SK-N-SH (cell line): ENCODE measurements around the gene CYS1. TPM values are rescaled to one million over a fixed set of nuclear protein-coding genes. Genes with fewer than 3 reads are reported as not detected.

Experiments
- CTCF ChIA-PET: fragments of 300-600, 350-600 bp; formaldehyde crosslinking; extraction: SDS; loops from one replicate; lab custom pipeline; 2021; lab: Yijun Ruan, JAX
- POLR2A ChIA-PET: fragments of 350-600 bp; sonication (Branson Sonifier 250); formaldehyde crosslinking; extraction: SDS; loops from one replicate; lab custom pipeline; 2020; ENCODE audit warnings: antibody characterized with exemption, inconsistent platforms; lab: Yijun Ruan, JAX
- DNase-seq: peaks from one replicate; pipeline ENCODE4 v3.0.0; 2012
- H2AFZ ChIP-seq: fragments of 200-600 bp; sonication (generic); 2 replicates; pipeline ENCODE4 v1.8.1; 2016; ENCODE audit warnings: antibody characterized with exemption, mild to moderate bottlenecking, low read depth
- H3F3A ChIP-seq: fragments of 200-600 bp; sonication (generic); replicated peaks from 2 replicates; pipeline ENCODE3; 2016; ENCODE audit warnings: antibody characterized with exemption, mild to moderate bottlenecking; ENCODE audit not compliant: insufficient read depth
- H3K27ac ChIP-seq, 2 experiments: fragments of 200-500 bp in 1 of 2; fragments of 200-600 bp in 1 of 2; sonication (Bioruptor generic) in 1 of 2; sonication (generic), shearing (Covaris generic) in 1 of 2; 2 replicates each; pipeline versions ENCODE4 v1.5.1 to v1.6.1; 2014 to 2016; ENCODE audit warnings: low read depth in 2 of 2, inconsistent platforms in 1 of 2, low read length in 1 of 2, mild to moderate bottlenecking in 1 of 2, mixed read lengths in 1 of 2
- H3K27me3 ChIP-seq: fragments of 200-600 bp; sonication (generic), shearing (Covaris generic); 2 replicates; pipeline ENCODE4 v1.6.1; 2016; ENCODE audit warnings: mixed run types; ENCODE audit not compliant: insufficient read depth
- H3K36me3 ChIP-seq, 2 experiments: fragments of 200-500 bp in 1 of 2; fragments of 200-600 bp in 1 of 2; sonication (Bioruptor generic) in 1 of 2; sonication (generic) in 1 of 2; replicated peaks in 1 of 2; 2 replicates each; pipeline versions ENCODE3 to v1.5.1; 2014 to 2016; ENCODE audit warnings: low read length in 1 of 2, mild to moderate bottlenecking in 1 of 2; ENCODE audit not compliant: insufficient read depth in 2 of 2, control insufficient read depth in 1 of 2
- H3K4me1 ChIP-seq, 2 experiments: fragments of 200-500 bp in 1 of 2; fragments of 200-600 bp in 1 of 2; sonication (Bioruptor generic) in 1 of 2; sonication (generic), shearing (Covaris generic) in 1 of 2; 2 replicates each; pipeline versions ENCODE4 v1.5.1 to v1.6.1; 2014 to 2016; ENCODE audit warnings: low read depth in 1 of 2, low read length in 1 of 2, mixed run types in 1 of 2; ENCODE audit not compliant: insufficient read depth in 2 of 2, control insufficient read depth in 1 of 2
- H3K4me2 ChIP-seq: fragments of 200-600 bp; sonication (generic), shearing (Covaris generic); 2 replicates; pipeline ENCODE4 v1.6.1; 2017; ENCODE audit warnings: mixed run types
- H3K4me3 ChIP-seq, 2 experiments: fragments of 200-500 bp in 1 of 2; fragments of 200-600 bp in 1 of 2; sonication (Bioruptor generic) in 1 of 2; sonication (generic), shearing (Covaris generic) in 1 of 2; 2 replicates each; pipeline versions ENCODE4 v1.5.1 to v1.8.1; 2014 to 2016; ENCODE audit warnings: low read depth in 2 of 2, inconsistent platforms in 1 of 2, low read length in 1 of 2, mild to moderate bottlenecking in 1 of 2, mixed read lengths in 1 of 2, moderate library complexity in 1 of 2
- H3K79me2 ChIP-seq: fragments of 200-600 bp; sonication (generic); 2 replicates; pipeline ENCODE4 v1.8.1; 2017; ENCODE audit warnings: mild to moderate bottlenecking; ENCODE audit not compliant: insufficient read depth
- H3K9ac ChIP-seq: fragments of 200-600 bp; sonication (generic); 2 replicates; pipeline ENCODE4 v1.6.1; 2017; ENCODE audit warnings: mixed run types
- H3K9me2 ChIP-seq: fragments of 200-600 bp; sonication (generic); 2 replicates; pipeline ENCODE4 v1.6.1; 2017; ENCODE audit warnings: mixed run types
- H3K9me3 ChIP-seq: fragments of 200-600 bp; sonication (generic); 2 replicates; pipeline ENCODE4 v1.6.1; 2017; ENCODE audit warnings: mixed run types, mild to moderate bottlenecking, moderate library complexity
- H4K20me1 ChIP-seq: fragments of 200-600 bp; sonication (generic); 2 replicates; pipeline ENCODE4 v1.6.1; 2017; ENCODE audit warnings: mild to moderate bottlenecking, mixed run types; ENCODE audit not compliant: insufficient read depth
- CHD2 ChIP-seq: fragments of 150-350 bp; IDR thresholded peaks from 2 replicates; pipeline ENCODE4 v1.6.1; 2018; ENCODE audit warnings: low read length; ENCODE audit not compliant: partially characterized antibody
- CTCF ChIP-seq: fragments of 200-600 bp; sonication (generic); IDR thresholded peaks from 2 replicates; pipeline ENCODE4 v1.6.1; 2017; ENCODE audit warnings: antibody characterized with exemption, mild to moderate bottlenecking, moderate library complexity
- FOXJ3 ChIP-seq: sonication (generic); formaldehyde crosslinking; IDR thresholded peaks from 2 replicates; pipeline ENCODE4 v1.5.1; 2020; ENCODE audit warnings: mild to moderate bottlenecking, missing genetic modification reagents
- FOXM1 ChIP-seq: IDR thresholded peaks from 2 replicates; pipeline ENCODE4 v1.4.0; 2012; ENCODE audit warnings: low read depth, mild to moderate bottlenecking
- IRF3 ChIP-seq: fragments of 150-350 bp; IDR thresholded peaks from 2 replicates; pipeline ENCODE4 v1.6.1; 2016; ENCODE audit warnings: mild to moderate bottlenecking, low read depth, low read length
- MEF2A ChIP-seq: IDR thresholded peaks from 2 replicates; pipeline ENCODE4 v1.4.0; 2012; ENCODE audit warnings: low read depth, borderline replicate concordance
- NFIC ChIP-seq: IDR thresholded peaks from 2 replicates; pipeline ENCODE4 v1.4.0; 2012; ENCODE audit warnings: borderline replicate concordance
- NRF1 ChIP-seq: IDR thresholded peaks from 2 replicates; pipeline ENCODE4 v1.6.1; 2012; ENCODE audit warnings: low read depth, mild to moderate bottlenecking, low read length
- PBX3 ChIP-seq: IDR thresholded peaks from 2 replicates; pipeline ENCODE4; 2012
- RCOR1 ChIP-seq: fragments of 150-350 bp; IDR thresholded peaks from 2 replicates; pipeline ENCODE4 v1.6.1; 2017; ENCODE audit warnings: antibody characterized with exemption, low read length
- REST ChIP-seq: IDR thresholded peaks from 2 replicates; pipeline ENCODE4 v1.6.1; 2012; ENCODE audit warnings: mild to moderate bottlenecking, low read depth, low read length, moderate library complexity
- RFX5 ChIP-seq: IDR thresholded peaks from 2 replicates; pipeline ENCODE4 v1.6.1; 2012; ENCODE audit warnings: mild to moderate bottlenecking, improper control_type of control experiment, low read length
- SIN3A ChIP-seq: IDR thresholded peaks from 2 replicates; pipeline ENCODE4 v1.6.1; 2012; ENCODE audit warnings: low read depth, mild to moderate bottlenecking, low read length, moderate library complexity, borderline replicate concordance
- SMC3 ChIP-seq: IDR thresholded peaks from 2 replicates; pipeline ENCODE4 v1.6.1; 2012; ENCODE audit warnings: low read depth, low read length, improper control_type of control experiment
- TAF1 ChIP-seq: IDR thresholded peaks from 2 replicates; pipeline ENCODE4 v1.6.1; 2012; ENCODE audit warnings: low read depth, mild to moderate bottlenecking, low read length, moderate library complexity, borderline replicate concordance
- USF2 ChIP-seq: fragments of 150-350 bp; IDR thresholded peaks from 2 replicates; pipeline ENCODE4 v1.6.1; 2017; ENCODE audit warnings: antibody characterized with exemption, low read length, low read depth, borderline replicate concordance
- YY1 ChIP-seq: IDR thresholded peaks from 2 replicates; pipeline ENCODE4 v1.4.0; 2012; ENCODE audit warnings: low read depth, mild to moderate bottlenecking
- WGBS: methylation state at CpG from one replicate; pipeline ENCODE4 v1.1.6; 2017; ENCODE audit warnings: low lambda C conversion rate; 5-methylcytosine and 5-hydroxymethylcytosine counted together
- polyA plus RNA-seq, 3 experiments: library from polyadenylated mRNA; depleted of rRNA; stranded (reverse); fragments of >200 nt; gene quantifications; 2 replicates each; pipeline ENCODE4 v1.2.3, GENCODE V29; 2012
- TF ChIP-seq, protein P1 (sequence below): IDR thresholded peaks from 2 replicates; pipeline ENCODE4 v1.4.0; 2012; ENCODE audit warnings: low read depth

Gene CYS1
- polyA plus RNA-seq, 1 of the 3 experiments (the other 2 are of a cell fraction): 1.2 TPM

GRCh38 chr2:10032746-10033105, 47.5 kb downstream of the CYS1 start (continued):
- no peak for TF ChIP-seq REST
- TF ChIP-seq YY1: no peak
- no peak for TF ChIP-seq FOXJ3 (CRISPR knock-in tag)
- TF ChIP-seq NFIC: no peak
- no peak for TF ChIP-seq MEF2A
- TF ChIP-seq RCOR1: no peak
- TF ChIP-seq SIN3A: no peak

- Histone ChIP-seq H3K27ac (no peak overlapping the region), H3K27me3 (no peaks in the 10 kb centered on the region), H3F3A (peaks cover 8% of the 10 kb centered on the region), H3K9me3 (no peaks in the 10 kb centered on the region), H2AFZ (no peak overlapping the region), H3K79me2 (no peaks in the 10 kb centered on the region), H3K36me3 (no peaks in the 10 kb centered on the region), H3K9me2 (no peaks in the 10 kb centered on the region), H3K9ac (no peak overlapping the region), H3K4me3 (no peak overlapping the region), H3K4me2 (no peak overlapping the region), H4K20me1 (no peaks in the 10 kb centered on the region), H3K4me1 (peaks cover 8 to 31% of the 10 kb centered on the region in 2 experiments; a peak in 2 of 4 replicates)
- 79% methylated on average over 18 of the region's 20 CpGs for whole genome bisulfite sequencing
- ChIA-PET CTCF (interaction anchor here (1.0 to 7.0 kb wide), 4 partner anchors 8 to 218 kb away, joined by 3 to 76 read pairs (median 7); no protein-coding TSS in a partner anchor), POLR2A (no interaction called here)
- TF ChIP-seq IRF3: no peak
- TF ChIP-seq USF2: no peak
- TF ChIP-seq YY1: no peak
- no peak for TF ChIP-seq FOXM1
- no peak for TF ChIP-seq RFX5
- TF ChIP-seq, protein P1, sequence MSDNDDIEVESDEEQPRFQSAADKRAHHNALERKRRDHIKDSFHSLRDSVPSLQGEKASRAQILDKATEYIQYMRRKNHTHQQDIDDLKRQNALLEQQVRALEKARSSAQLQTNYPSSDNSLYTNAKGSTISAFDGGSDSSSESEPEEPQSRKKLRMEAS: no peak
- TF ChIP-seq CTCF: no peak
- no peak for TF ChIP-seq CHD2
- TF ChIP-seq PBX3: no peak
- TF ChIP-seq SMC3: no peak
- no peak for TF ChIP-seq NFIC
- TF ChIP-seq TAF1: no peak
- TF ChIP-seq NRF1: no peak
- DNase-seq: no peak
These were observed 48.1 kb downstream of the CYS1 start for GRCh38 chr2:10031886-10032745.
